ENCODE measurements around the gene TAF6L. TPM values are rescaled to one million over a fixed set of nuclear protein-coding genes. Genes with fewer than 3 reads are reported as not detected.

TAF6L gene
- total and polyA plus RNA-seq, 2 donors (not counting 1 experiment from before 2014, with no cell fraction given): 28.2 to 48.2 TPM

DNA sequence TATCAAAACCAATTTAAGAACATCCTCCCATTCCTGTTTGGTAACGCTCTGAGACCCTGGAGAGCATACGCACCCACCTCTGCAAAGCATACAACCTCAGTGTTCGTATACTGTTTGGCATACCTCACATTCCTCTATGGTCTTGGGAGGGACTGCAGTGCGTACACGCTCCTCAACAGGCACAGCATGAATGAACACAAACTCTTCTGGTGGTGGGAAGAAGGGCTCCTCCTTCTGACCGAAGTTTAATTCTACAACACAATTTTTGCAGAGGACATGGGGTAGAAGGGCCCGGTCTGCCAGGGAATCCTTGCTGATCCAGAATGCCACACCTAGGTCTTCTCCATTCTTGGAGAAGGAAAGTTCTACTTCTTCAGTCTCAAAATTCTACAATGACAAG is 49.2 kb upstream of the TAF6L start:
- Mint-ChIP-seq H3K27ac (no peak overlapping the region), H3K4me1 (peaks cover 45% of the 10 kb centered on the region), H3K9me3 (ENCODE audit: insufficient read depth) (no peaks in the 10 kb centered on the region), H3K4me3 (no peak overlapping the region), H3K27me3 (no peaks in the 10 kb centered on the region)
- TF ChIP-seq EZH2 (IDR thresholded peaks at IDR 0.05; ENCODE audit: borderline replicate concordance, insufficient read depth, low read depth, low read length, poor library complexity, severe bottlenecking): no peak
- TF ChIP-seq, protein P1, sequence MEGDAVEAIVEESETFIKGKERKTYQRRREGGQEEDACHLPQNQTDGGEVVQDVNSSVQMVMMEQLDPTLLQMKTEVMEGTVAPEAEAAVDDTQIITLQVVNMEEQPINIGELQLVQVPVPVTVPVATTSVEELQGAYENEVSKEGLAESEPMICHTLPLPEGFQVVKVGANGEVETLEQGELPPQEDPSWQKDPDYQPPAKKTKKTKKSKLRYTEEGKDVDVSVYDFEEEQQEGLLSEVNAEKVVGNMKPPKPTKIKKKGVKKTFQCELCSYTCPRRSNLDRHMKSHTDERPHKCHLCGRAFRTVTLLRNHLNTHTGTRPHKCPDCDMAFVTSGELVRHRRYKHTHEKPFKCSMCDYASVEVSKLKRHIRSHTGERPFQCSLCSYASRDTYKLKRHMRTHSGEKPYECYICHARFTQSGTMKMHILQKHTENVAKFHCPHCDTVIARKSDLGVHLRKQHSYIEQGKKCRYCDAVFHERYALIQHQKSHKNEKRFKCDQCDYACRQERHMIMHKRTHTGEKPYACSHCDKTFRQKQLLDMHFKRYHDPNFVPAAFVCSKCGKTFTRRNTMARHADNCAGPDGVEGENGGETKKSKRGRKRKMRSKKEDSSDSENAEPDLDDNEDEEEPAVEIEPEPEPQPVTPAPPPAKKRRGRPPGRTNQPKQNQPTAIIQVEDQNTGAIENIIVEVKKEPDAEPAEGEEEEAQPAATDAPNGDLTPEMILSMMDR (IDR thresholded peaks at IDR 0.05): no peak
- POLR2A ChIA-PET: no interaction called here
- Histone ChIP-seq H3K27ac (ENCODE audit: low read length in 2 of 2) (no peak overlapping the region), H3K4me2 (replicated peaks; ENCODE audit: low read depth, low read length, poor library complexity, severe bottlenecking) (no peak overlapping the region), H3K9ac (ENCODE audit: low read length) (no peak overlapping the region), H3K4me3 (ENCODE audit: control extremely low read depth in 1 of 5, extremely low read depth in 1 of 5, insufficient read depth in 1 of 5, low read depth in 2 of 5, low read length in 4 of 5) (no peak overlapping the region), H3K79me2 (ENCODE audit: control insufficient read depth, insufficient read depth, low read length) (peaks cover 97% of the 10 kb centered on the region), H2AFZ (ENCODE audit: insufficient read depth, low read depth, low read length, poor library complexity, severe bottlenecking) (no peak overlapping the region), H3K27me3 (replicated peaks in 1 of 4; ENCODE audit: control extremely low read depth in 1 of 4, control insufficient read depth in 3 of 4, insufficient read depth in 4 of 4, low read length in 3 of 4) (no peaks in the 10 kb centered on the region), H3K4me1 (ENCODE audit: control insufficient read depth in 2 of 2, insufficient read depth in 2 of 2, low read length in 2 of 2) (peaks cover 27 to 29% of the 10 kb centered on the region in 2 donors), H3K36me3 (replicated peaks in 1 of 2; ENCODE audit: control extremely low read depth in 1 of 2, control insufficient read depth in 1 of 2, extremely low read depth in 1 of 2, insufficient read depth in 2 of 2, low read length in 1 of 2) (peaks cover 7 to 73% of the 10 kb centered on the region in 2 experiments), H4K20me1 (ENCODE audit: control insufficient read depth, insufficient read depth, low read length, poor library complexity, severe bottlenecking) (peaks cover 54% of the 10 kb centered on the region), H3K9me3 (ENCODE audit: control extremely low read depth in 1 of 3, control insufficient read depth in 2 of 3, insufficient read depth in 1 of 3, low read length in 2 of 3) (no peaks in the 10 kb centered on the region)
- CTCF ChIA-PET: no interaction called here
- WGBS (ENCODE audit: insufficient coverage): no CpG with 5 or more reads among the region's 7 CpGs
- intact Hi-C loops (cut with micrococcal nuclease): no loop called here
- DNase-seq: no peak
- ATAC-seq (ENCODE audit: low read depth): no peak

DNA sequence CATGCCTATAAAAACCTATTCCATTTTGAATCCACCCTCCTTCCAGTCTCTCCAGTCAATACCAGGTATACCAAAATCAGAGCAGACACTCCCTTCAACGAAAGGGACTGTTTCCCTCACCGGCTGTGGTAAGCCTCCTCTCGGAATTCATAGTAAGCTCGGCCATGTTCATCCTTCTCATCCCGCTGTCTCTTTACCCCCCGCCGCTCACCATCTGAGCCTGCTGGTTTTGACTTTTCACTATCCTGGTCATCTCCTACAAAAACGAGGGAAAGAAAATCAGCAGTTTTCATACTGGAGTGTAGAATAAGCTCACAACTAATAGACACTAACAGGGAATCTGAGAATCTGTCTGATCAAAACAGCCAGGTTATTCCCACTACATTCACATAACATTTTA is 47.0 kb upstream of the TAF6L start:
- Mint-ChIP-seq H3K4me1 (peaks cover 50% of the 10 kb centered on the region), H3K4me3 (peak overlapping the region; percentile 95), H3K27me3 (no peaks in the 10 kb centered on the region), H3K27ac (peak overlapping the region; percentile 6), H3K9me3 (ENCODE audit: insufficient read depth) (no peaks in the 10 kb centered on the region)
- DNase-seq (no peak), ATAC-seq (ENCODE audit: low read depth) (no peak)
- peak overlapping the region in 1 of 2 donors; percentile 32 for H3K27ac ChIP-seq (ENCODE audit: low read length in 2 of 2)
- peaks cover 27 to 30% of the 10 kb centered on the region in 2 donors for H3K4me1 ChIP-seq (ENCODE audit: control insufficient read depth in 2 of 2, insufficient read depth in 2 of 2, low read length in 2 of 2)
- 83% methylated on average over 4 of the region's 8 CpGs for WGBS (ENCODE audit: insufficient coverage)
- H3K27me3 ChIP-seq (replicated peaks in 1 of 4; ENCODE audit: control extremely low read depth in 1 of 4, control insufficient read depth in 3 of 4, insufficient read depth in 4 of 4, low read length in 3 of 4): no peaks in the 10 kb centered on the region
- no peak for TF ChIP-seq EZH2 (IDR thresholded peaks at IDR 0.05; ENCODE audit: borderline replicate concordance, insufficient read depth, low read depth, low read length, poor library complexity, severe bottlenecking)
- TF ChIP-seq, protein P1 (IDR thresholded peaks at IDR 0.05): no peak
- peaks cover 54% of the 10 kb centered on the region for H4K20me1 ChIP-seq (ENCODE audit: control insufficient read depth, insufficient read depth, low read length, poor library complexity, severe bottlenecking)
- intact Hi-C loops (cut with micrococcal nuclease): no loop called here
- H2AFZ ChIP-seq (ENCODE audit: insufficient read depth, low read depth, low read length, poor library complexity, severe bottlenecking): no peak overlapping the region
- H3K4me3 ChIP-seq (ENCODE audit: control extremely low read depth in 1 of 5, extremely low read depth in 1 of 5, insufficient read depth in 1 of 5, low read depth in 2 of 5, low read length in 4 of 5): no peak overlapping the region
- H3K36me3 ChIP-seq (replicated peaks in 1 of 2; ENCODE audit: control extremely low read depth in 1 of 2, control insufficient read depth in 1 of 2, extremely low read depth in 1 of 2, insufficient read depth in 2 of 2, low read length in 1 of 2): peaks cover 7 to 52% of the 10 kb centered on the region in 2 experiments
- ChIA-PET CTCF (interaction anchor here (0.6 kb wide), 1 partner anchor 146 kb away, joined by 4 read pairs; no protein-coding TSS in a partner anchor), POLR2A (interaction anchor here (0.5 to 0.9 kb wide), 4 partner anchors 43 to 1982 kb away, joined by 3 to 6 read pairs (median 4); partner anchors contain the start of gene NXF1)
- peak overlapping the region; percentile 91 for H3K4me2 ChIP-seq (replicated peaks; ENCODE audit: low read depth, low read length, poor library complexity, severe bottlenecking)
- H3K79me2 ChIP-seq (ENCODE audit: control insufficient read depth, insufficient read depth, low read length): peaks cover 84% of the 10 kb centered on the region
- H3K9me3 ChIP-seq (ENCODE audit: control extremely low read depth in 1 of 3, control insufficient read depth in 2 of 3, insufficient read depth in 1 of 3, low read length in 2 of 3): no peaks in the 10 kb centered on the region
- peak overlapping the region; percentile 93 for H3K9ac ChIP-seq (ENCODE audit: low read length)

All from B cell (primary cell).